ENCODE data around the gene CALY.

Gene CALY

DNA sequence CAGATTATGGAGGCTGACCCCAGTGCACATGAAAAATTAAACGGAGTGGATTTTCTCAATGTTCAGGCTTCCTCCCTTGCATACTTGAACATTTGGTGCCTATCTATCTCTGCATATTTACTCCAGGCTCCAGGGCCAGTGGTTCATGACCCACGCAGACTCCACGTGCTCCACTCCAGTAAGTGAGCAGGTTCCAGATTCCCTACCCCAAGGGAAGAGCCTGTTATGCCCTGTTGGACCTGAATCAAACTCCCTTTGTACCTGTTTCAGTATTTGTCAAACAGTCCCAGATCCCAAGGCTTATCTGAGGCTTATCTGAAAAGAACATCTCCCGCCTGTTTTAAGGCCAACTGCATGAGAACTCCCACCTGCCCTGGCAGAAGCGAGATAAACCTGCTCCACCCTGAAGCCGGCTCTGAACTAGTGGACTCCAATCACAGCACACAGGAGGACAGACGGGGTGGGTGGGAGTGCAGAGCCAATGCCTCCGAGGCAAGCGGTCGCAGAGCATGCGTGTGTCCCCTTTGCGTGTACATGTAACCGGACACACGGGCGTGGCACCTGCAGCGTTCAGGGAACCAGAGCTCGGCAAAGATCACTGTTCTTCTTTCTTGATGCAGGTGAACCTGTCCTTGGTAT, 23.4 kb upstream of the CALY start:
- no peak overlapping the region for H2AK5ac ChIP-seq (ENCODE audit: low read length)
- H2BK5ac ChIP-seq (ENCODE audit: low read depth, low read length, poor library complexity): no peak overlapping the region
- DNase-seq: no peak
- H3K4me1 ChIP-seq (ENCODE audit: control insufficient read depth in 1 of 2, insufficient read depth in 2 of 2, low read length in 2 of 2): peaks cover 8 to 9% of the 10 kb centered on the region in 2 experiments
- no peak overlapping the region for H3K18ac ChIP-seq (ENCODE audit: low read length)
- no peak overlapping the region for H3K4ac ChIP-seq (ENCODE audit: low read depth, low read length)
- no peak overlapping the region for H3K27ac ChIP-seq (ENCODE audit: low read depth, low read length)
- no peak overlapping the region for H3K23ac ChIP-seq (ENCODE audit: low read length)
- peaks cover 6% of the 10 kb centered on the region for H3K79me1 ChIP-seq (ENCODE audit: low read length)
- H3K9ac ChIP-seq (ENCODE audit: low read length): no peak overlapping the region
- peaks cover 2% of the 10 kb centered on the region for H3K9me3 ChIP-seq (ENCODE audit: insufficient read depth, low read depth, low read length)
- WGBS (ENCODE audit: extremely low coverage, insufficient coverage, insufficient read length): no CpG with 5 or more reads among the region's 17 CpGs
- no peak overlapping the region for H4K12ac ChIP-seq (ENCODE audit: low read depth, low read length)
- H3K4me2 ChIP-seq (ENCODE audit: low read length): no peak overlapping the region
- no peak overlapping the region for H4K91ac ChIP-seq (ENCODE audit: low read depth, low read length)
- H3K36me3 ChIP-seq (ENCODE audit: control insufficient read depth in 1 of 2, insufficient read depth in 2 of 2, low read length in 2 of 2): peaks cover 26% of the 10 kb centered on the region in 2 experiments
- no peak overlapping the region for H3K14ac ChIP-seq (ENCODE audit: low read length)
- H2BK120ac ChIP-seq (ENCODE audit: insufficient read depth, low read length, poor library complexity): no peak overlapping the region
- peaks cover 4% of the 10 kb centered on the region for H3K79me2 ChIP-seq (ENCODE audit: control insufficient read depth, insufficient read depth, low read length, poor library complexity)
- no peak overlapping the region for H2AFZ ChIP-seq (ENCODE audit: insufficient read depth, low read length, poor library complexity)
- no peak overlapping the region for H2BK12ac ChIP-seq (ENCODE audit: low read length)
- no peaks in the 10 kb centered on the region for H3K27me3 ChIP-seq (ENCODE audit: insufficient read depth, low read length)
- no peak overlapping the region for H4K8ac ChIP-seq (ENCODE audit: low read depth, low read length)
- H3K4me3 ChIP-seq (ENCODE audit: low read depth, low read length): no peak overlapping the region

DNA sequence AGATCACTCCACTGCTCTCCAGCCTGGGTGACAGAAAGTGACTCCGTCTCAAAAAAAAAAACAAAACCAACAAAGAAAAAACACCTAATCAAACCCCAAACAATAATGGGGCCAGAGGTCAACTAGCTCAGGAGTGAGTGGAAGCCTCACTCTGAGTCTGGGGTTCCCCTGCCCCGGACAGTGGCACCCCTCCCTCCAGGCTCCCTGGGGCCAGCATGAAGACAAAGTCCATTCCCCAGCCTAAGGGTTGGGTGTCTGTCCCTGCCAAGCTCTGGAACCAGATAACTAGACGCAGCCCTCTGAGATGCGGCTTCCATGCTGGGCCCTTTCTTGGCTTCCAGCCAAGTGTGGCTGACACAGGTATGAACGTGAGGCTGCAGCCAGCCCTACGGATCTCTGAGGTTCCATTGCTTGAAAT, 22.9 kb upstream of the CALY start:
- Histone ChIP-seq H3K27ac (ENCODE audit: low read depth, low read length) (no peak overlapping the region), H3K14ac (ENCODE audit: low read length) (no peak overlapping the region), H4K91ac (ENCODE audit: low read depth, low read length) (no peak overlapping the region), H3K18ac (ENCODE audit: low read length) (no peak overlapping the region), H3K27me3 (ENCODE audit: insufficient read depth, low read length) (no peaks in the 10 kb centered on the region), H3K79me1 (ENCODE audit: low read length) (peaks cover 6% of the 10 kb centered on the region), H3K4ac (ENCODE audit: low read depth, low read length) (no peak overlapping the region), H2BK5ac (ENCODE audit: low read depth, low read length, poor library complexity) (no peak overlapping the region), H3K79me2 (ENCODE audit: control insufficient read depth, insufficient read depth, low read length, poor library complexity) (peaks cover 4% of the 10 kb centered on the region), H3K4me3 (ENCODE audit: low read depth, low read length) (no peak overlapping the region), H2AFZ (ENCODE audit: insufficient read depth, low read length, poor library complexity) (no peak overlapping the region), H3K9ac (ENCODE audit: low read length) (no peak overlapping the region), H2AK5ac (ENCODE audit: low read length) (no peak overlapping the region), H2BK12ac (ENCODE audit: low read length) (no peak overlapping the region), H3K4me1 (ENCODE audit: control insufficient read depth in 1 of 2, insufficient read depth in 2 of 2, low read length in 2 of 2) (peaks cover 8 to 9% of the 10 kb centered on the region in 2 experiments), H3K4me2 (ENCODE audit: low read length) (no peak overlapping the region), H4K12ac (ENCODE audit: low read depth, low read length) (no peak overlapping the region), H3K23ac (ENCODE audit: low read length) (no peak overlapping the region), H4K8ac (ENCODE audit: low read depth, low read length) (no peak overlapping the region), H3K9me3 (ENCODE audit: insufficient read depth, low read depth, low read length) (peaks cover 2% of the 10 kb centered on the region), H3K36me3 (ENCODE audit: control insufficient read depth in 1 of 2, insufficient read depth in 2 of 2, low read length in 2 of 2) (peaks cover 20 to 22% of the 10 kb centered on the region in 2 experiments), H2BK120ac (ENCODE audit: insufficient read depth, low read length, poor library complexity) (no peak overlapping the region)
- DNase-seq: peak; percentile 24 to 47
- no CpG with 5 or more reads among the region's 6 CpGs for WGBS (ENCODE audit: extremely low coverage, insufficient coverage, insufficient read length)

- H4K12ac ChIP-seq (ENCODE audit: low read depth, low read length): no peak overlapping the region
- H2AFZ ChIP-seq (ENCODE audit: insufficient read depth, low read length, poor library complexity): no peak overlapping the region
- no peak overlapping the region for H2BK5ac ChIP-seq (ENCODE audit: low read depth, low read length, poor library complexity)
- no peak overlapping the region for H3K4me3 ChIP-seq (ENCODE audit: low read depth, low read length)
- H3K4me1 ChIP-seq (ENCODE audit: control insufficient read depth in 1 of 2, insufficient read depth in 2 of 2, low read length in 2 of 2): peaks cover 8 to 9% of the 10 kb centered on the region in 2 experiments
- H2BK12ac ChIP-seq (ENCODE audit: low read length): no peak overlapping the region
- no peak overlapping the region for H3K18ac ChIP-seq (ENCODE audit: low read length)
- no peak overlapping the region for H3K23ac ChIP-seq (ENCODE audit: low read length)
- no peak overlapping the region for H4K8ac ChIP-seq (ENCODE audit: low read depth, low read length)
- H3K79me2 ChIP-seq (ENCODE audit: control insufficient read depth, insufficient read depth, low read length, poor library complexity): peaks cover 4% of the 10 kb centered on the region
- H3K36me3 ChIP-seq (ENCODE audit: control insufficient read depth in 1 of 2, insufficient read depth in 2 of 2, low read length in 2 of 2): peaks cover 20% of the 10 kb centered on the region in 2 experiments
- WGBS (ENCODE audit: extremely low coverage, insufficient coverage, insufficient read length): no CpG with 5 or more reads among the region's 11 CpGs
- no peak for DNase-seq
- no peak overlapping the region for H3K14ac ChIP-seq (ENCODE audit: low read length)
- H3K79me1 ChIP-seq (ENCODE audit: low read length): peaks cover 6% of the 10 kb centered on the region
- no peak overlapping the region for H3K9ac ChIP-seq (ENCODE audit: low read length)
- no peak overlapping the region for H3K27ac ChIP-seq (ENCODE audit: low read depth, low read length)
- H3K9me3 ChIP-seq (ENCODE audit: insufficient read depth, low read depth, low read length): peaks cover 2% of the 10 kb centered on the region
- no peak overlapping the region for H4K91ac ChIP-seq (ENCODE audit: low read depth, low read length)
- H3K4ac ChIP-seq (ENCODE audit: low read depth, low read length): no peak overlapping the region
- H2AK5ac ChIP-seq (ENCODE audit: low read length): no peak overlapping the region
- H3K27me3 ChIP-seq (ENCODE audit: insufficient read depth, low read length): no peaks in the 10 kb centered on the region
- H3K4me2 ChIP-seq (ENCODE audit: low read length): no peak overlapping the region
- no peak overlapping the region for H2BK120ac ChIP-seq (ENCODE audit: insufficient read depth, low read length, poor library complexity)
These were observed 22.2 kb upstream of the CALY start for GRCh38 chr10:133358925-133359310.

GRCh38 chr10:133358162-133358924, 21.6 kb upstream of the CALY start:
- Histone ChIP-seq H3K79me1 (ENCODE audit: low read length) (peaks cover 6% of the 10 kb centered on the region), H3K27ac (ENCODE audit: low read depth, low read length) (no peak overlapping the region), H3K9ac (ENCODE audit: low read length) (no peak overlapping the region), H3K4ac (ENCODE audit: low read depth, low read length) (no peak overlapping the region), H4K12ac (ENCODE audit: low read depth, low read length) (no peak overlapping the region), H3K23ac (ENCODE audit: low read length) (no peak overlapping the region), H4K8ac (ENCODE audit: low read depth, low read length) (no peak overlapping the region), H3K4me1 (ENCODE audit: control insufficient read depth in 1 of 2, insufficient read depth in 2 of 2, low read length in 2 of 2) (peaks cover 8 to 9% of the 10 kb centered on the region in 2 experiments), H3K27me3 (ENCODE audit: insufficient read depth, low read length) (no peaks in the 10 kb centered on the region), H3K4me3 (ENCODE audit: low read depth, low read length) (no peak overlapping the region), H2AK5ac (ENCODE audit: low read length) (no peak overlapping the region), H4K91ac (ENCODE audit: low read depth, low read length) (no peak overlapping the region), H3K4me2 (ENCODE audit: low read length) (no peak overlapping the region), H3K14ac (ENCODE audit: low read length) (no peak overlapping the region), H2BK120ac (ENCODE audit: insufficient read depth, low read length, poor library complexity) (no peak overlapping the region), H3K18ac (ENCODE audit: low read length) (no peak overlapping the region), H2BK12ac (ENCODE audit: low read length) (no peak overlapping the region), H2BK5ac (ENCODE audit: low read depth, low read length, poor library complexity) (no peak overlapping the region), H3K79me2 (ENCODE audit: control insufficient read depth, insufficient read depth, low read length, poor library complexity) (peaks cover 4% of the 10 kb centered on the region), H2AFZ (ENCODE audit: insufficient read depth, low read length, poor library complexity) (no peak overlapping the region), H3K36me3 (ENCODE audit: control insufficient read depth in 1 of 2, insufficient read depth in 2 of 2, low read length in 2 of 2) (peaks cover 19 to 20% of the 10 kb centered on the region in 2 experiments), H3K9me3 (ENCODE audit: insufficient read depth, low read depth, low read length) (peaks cover 2% of the 10 kb centered on the region)
- no peak for DNase-seq
- no CpG with 5 or more reads among the region's 41 CpGs for WGBS (ENCODE audit: extremely low coverage, insufficient coverage, insufficient read length)
